Bronchial smooth muscle cell (primary cell): ENCODE data around the gene OR6K3. TPM values are rescaled to one million over a fixed set of nuclear protein-coding genes. Genes with fewer than 3 reads are reported as not detected.

Source experiments
- total RNA-seq: library from RNA; depleted of rRNA; stranded (reverse); fragments of >200 nt; gene quantifications from 2 replicates; pipeline ENCODE4 v1.2.1, GENCODE V29; 2014

OR6K3 gene, protein sequence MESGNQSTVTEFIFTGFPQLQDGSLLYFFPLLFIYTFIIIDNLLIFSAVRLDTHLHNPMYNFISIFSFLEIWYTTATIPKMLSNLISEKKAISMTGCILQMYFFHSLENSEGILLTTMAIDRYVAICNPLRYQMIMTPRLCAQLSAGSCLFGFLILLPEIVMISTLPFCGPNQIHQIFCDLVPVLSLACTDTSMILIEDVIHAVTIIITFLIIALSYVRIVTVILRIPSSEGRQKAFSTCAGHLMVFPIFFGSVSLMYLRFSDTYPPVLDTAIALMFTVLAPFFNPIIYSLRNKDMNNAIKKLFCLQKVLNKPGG
- not detected in 2 replicates for total RNA-seq

GRCh38 chr1:158720620-158721019 lies at the start of gene OR6K3:
Gene OR6K3 (minus strand): TSS chr1:158720720. CDS start chr1:158718115, 2,605 bp downstream.

DNA sequence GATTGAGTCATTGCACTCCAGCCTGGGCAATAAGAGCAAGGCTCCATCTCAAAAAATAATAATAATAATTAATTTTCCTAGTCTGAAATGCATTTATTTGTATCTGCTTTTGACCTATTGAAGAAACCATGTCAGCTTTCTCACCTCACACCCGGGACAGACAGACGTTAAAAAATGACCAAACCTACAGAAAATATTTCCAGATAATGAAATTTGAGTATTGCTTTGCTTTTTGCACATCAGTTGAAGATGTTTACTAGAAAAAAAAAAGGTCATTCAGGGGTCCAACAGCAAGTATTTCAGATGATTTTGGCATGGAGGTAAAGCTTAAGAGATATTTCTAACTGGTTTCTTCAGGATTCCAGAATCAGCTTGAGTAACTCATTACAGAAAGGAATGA lies 33.9 kb upstream of the OR6K3 start, which contains the start of gene OR6K6:
Gene OR6K6 (plus strand): TSS at position 301 of the 400 bp plus-strand sequence. CDS start 168 bp downstream, outside the sequence.

DNA sequence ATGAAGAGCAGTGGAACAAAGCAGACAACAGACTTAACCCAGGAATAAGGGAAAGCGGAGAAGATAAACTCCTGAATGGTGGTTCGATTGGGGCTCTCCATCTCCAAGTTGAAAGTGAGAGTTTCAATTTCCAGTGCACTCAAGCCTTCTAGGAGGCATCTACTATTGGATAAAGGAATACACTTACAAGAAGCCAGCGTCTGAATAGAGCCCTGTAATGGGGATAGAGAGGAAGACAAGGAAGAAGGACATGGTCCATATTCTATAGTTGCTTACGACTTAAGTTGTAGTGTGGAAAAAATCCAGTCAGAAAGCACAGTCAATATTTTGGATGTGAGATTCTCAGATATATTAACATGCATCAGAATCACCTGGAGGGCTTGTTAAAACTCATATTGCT lies 20.0 kb downstream of the OR6K3 start, which contains the start of gene OR6K2:
Gene OR6K2 (minus strand): TSS at position 101 of the 400 bp plus-strand sequence. CDS start 0 bp downstream, at position 101.

DNA sequence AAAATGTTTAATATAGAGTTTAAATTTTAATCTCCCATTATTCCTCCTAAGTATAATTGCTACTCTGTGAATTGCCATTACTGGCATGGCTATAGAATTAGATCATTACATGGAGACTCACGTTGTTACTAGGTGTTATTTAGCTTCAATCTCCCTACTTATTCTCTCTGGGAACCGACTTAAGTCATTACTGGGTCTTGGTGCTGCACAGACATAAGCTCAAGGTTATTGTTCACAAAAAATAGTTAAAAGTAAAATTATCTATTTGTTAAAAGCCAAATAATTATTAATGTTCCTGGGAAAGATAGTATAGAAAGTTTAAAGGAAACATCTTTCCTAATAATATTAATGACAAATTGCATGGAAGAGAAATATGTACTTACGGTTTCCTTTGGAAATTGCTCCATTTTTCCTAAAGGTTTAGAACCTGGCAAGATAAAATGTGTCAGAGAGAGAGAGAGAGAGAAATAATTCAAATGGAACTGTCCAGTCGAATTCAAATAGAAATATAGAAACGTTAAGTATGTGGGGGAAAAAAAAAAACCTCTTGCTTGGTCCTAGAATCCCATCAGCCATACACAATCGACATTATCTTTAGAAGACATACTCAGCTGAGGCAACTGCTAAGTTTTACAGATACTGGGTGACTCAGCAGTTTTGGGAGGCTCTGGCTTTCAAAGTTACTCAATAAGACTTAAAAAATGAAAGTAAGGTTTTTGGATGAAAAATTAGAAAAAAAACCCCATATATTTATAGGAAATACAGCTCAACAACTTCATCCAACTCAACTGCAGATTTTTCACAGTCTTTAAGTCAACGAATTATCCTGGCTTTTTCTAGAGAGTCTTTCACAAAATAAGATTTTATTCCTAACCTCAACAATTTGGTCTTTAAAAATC lies 34.2 kb downstream of the OR6K3 start, which contains the start of gene SPTA1:
Gene SPTA1 (minus strand): TSS at position 605 of the 899 bp plus-strand sequence. CDS start 198 bp downstream, at position 407.

Other genes starting within 250 kb of the OR6K3 start
- gene OR10R2, start 248.5 kb downstream of the OR6K3 start, total RNA-seq = not detected in 2 replicates
- gene OR6Y1, start 166.3 kb downstream of the OR6K3 start, total RNA-seq = not detected in 2 replicates
- not detected in 2 replicates for gene OR6P1, start 150.1 kb downstream of the OR6K3 start, total RNA-seq
- gene OR10X1, start 140.8 kb downstream of the OR6K3 start, total RNA-seq = not detected in 2 replicates
- not detected in 2 replicates for gene OR10Z1, start 115.5 kb downstream of the OR6K3 start, total RNA-seq
- gene SPTA1, start 34.0 kb downstream of the OR6K3 start, total RNA-seq = 0.52 TPM in 1 of 2 replicates, not detected in the other
- not detected in 2 replicates for gene OR6K2, start 20.1 kb downstream of the OR6K3 start, total RNA-seq
- not detected in 2 replicates for gene OR6K6, start 34.0 kb upstream of the OR6K3 start, total RNA-seq
- gene OR6N1, start 51.5 kb upstream of the OR6K3 start, total RNA-seq = not detected in 2 replicates
- gene OR6N2, start 60.5 kb upstream of the OR6K3 start, total RNA-seq = not detected in 2 replicates
- not detected in 2 replicates for gene MNDA, start 110.6 kb upstream of the OR6K3 start, total RNA-seq
- gene PYHIN1, start 210.8 kb upstream of the OR6K3 start, total RNA-seq = not detected in 2 replicates